Liver (tissue), 9 donors: ENCODE measurements around the gene KRTAP1-3. TPM values are rescaled to one million over a fixed set of nuclear protein-coding genes. Genes with fewer than 3 reads are reported as not detected.

Experiments
- DNase-seq: peaks from one replicate; pipeline ENCODE4 v3.0.0-alpha.2; 2017; ENCODE audit warnings: low spot score
- H3K27ac ChIP-seq, 2 donors: one replicate each; pipeline ENCODE4 v1.7.0; 2013; ENCODE audit warnings: inconsistent platforms in 2 of 2, low read length in 2 of 2, control low read depth in 1 of 2, low read depth in 1 of 2, mild to moderate bottlenecking in 1 of 2
- H3K27me3 ChIP-seq, 4 donors: one replicate each; pipeline versions ENCODE4 v1.6.1 to v1.7.0; 2013; ENCODE audit warnings: low read length in 3 of 4, inconsistent platforms in 1 of 4, mild to moderate bottlenecking in 1 of 4, moderate library complexity in 1 of 4; ENCODE audit not compliant: control insufficient read depth in 4 of 4, insufficient read depth in 4 of 4
- H3K36me3 ChIP-seq, 4 donors: one replicate each; pipeline versions ENCODE4 v1.6.1 to v1.7.0; 2013; ENCODE audit warnings: low read length in 3 of 4, mild to moderate bottlenecking in 3 of 4, low read depth in 1 of 4, moderate library complexity in 1 of 4; ENCODE audit not compliant: control insufficient read depth in 4 of 4, insufficient read depth in 3 of 4
- H3K4me1 ChIP-seq, 4 donors: one replicate each; pipeline versions ENCODE4 v1.6.1 to v1.7.0; 2013; ENCODE audit warnings: low read length in 3 of 4, mild to moderate bottlenecking in 3 of 4, moderate library complexity in 1 of 4; ENCODE audit not compliant: control insufficient read depth in 4 of 4, insufficient read depth in 4 of 4
- H3K4me3 ChIP-seq, 3 donors: one replicate each; pipeline versions ENCODE4 v1.6.1 to v1.7.0; 2013; ENCODE audit warnings: low read length in 3 of 3, control low read depth in 1 of 3, low read depth in 1 of 3, mild to moderate bottlenecking in 1 of 3
- H3K9ac ChIP-seq, 2 donors: one replicate each; pipeline ENCODE4 v1.7.0; 2013; ENCODE audit warnings: low read length in 2 of 2, mild to moderate bottlenecking in 2 of 2, moderate library complexity in 2 of 2, control low read depth in 1 of 2, low read depth in 1 of 2
- H3K9me3 ChIP-seq, 4 donors: one replicate each; pipeline versions ENCODE4 v1.6.1 to v1.7.0; 2013; ENCODE audit warnings: low read length in 3 of 4; ENCODE audit not compliant: control insufficient read depth in 4 of 4
- EGR1 ChIP-seq, 2 donors: IDR thresholded peaks; 2 replicates each; pipeline ENCODE4 v1.6.1; 2016 to 2018; ENCODE audit warnings: antibody characterized with exemption in 2 of 2, low read depth in 2 of 2
- FOXA1 ChIP-seq: IDR thresholded peaks from 2 replicates; pipeline ENCODE4 v1.6.1; 2016; ENCODE audit warnings: antibody characterized with exemption
- FOXA2 ChIP-seq: IDR thresholded peaks from 2 replicates; pipeline ENCODE4 v1.6.1; 2016; ENCODE audit warnings: antibody characterized with exemption
- GABPA ChIP-seq, 2 donors: IDR thresholded peaks in 1 of 2; conservative IDR thresholded peaks in 1 of 2; 2 replicates each; pipeline ENCODE4 v1.6.1; 2016; ENCODE audit warnings: antibody characterized with exemption in 2 of 2, mild to moderate bottlenecking in 1 of 2, moderate library complexity in 1 of 2
- HNF4A ChIP-seq, 2 donors: conservative IDR thresholded peaks; 2 replicates each; pipeline ENCODE4 v1.6.1; 2016; ENCODE audit warnings: antibody characterized with exemption in 2 of 2, mild to moderate bottlenecking in 2 of 2
- HNF4G ChIP-seq: IDR thresholded peaks from 2 replicates; pipeline ENCODE4 v1.6.1; 2016; ENCODE audit warnings: antibody characterized with exemption
- JUND ChIP-seq, 2 donors: IDR thresholded peaks; 2 replicates each; pipeline ENCODE4 v1.6.1; 2016; ENCODE audit warnings: antibody characterized with exemption in 2 of 2
- NR2F2 ChIP-seq: IDR thresholded peaks from 2 replicates; pipeline ENCODE4 v1.6.1; 2016; ENCODE audit warnings: antibody characterized with exemption
- RAD21 ChIP-seq, 2 donors: IDR thresholded peaks; 2 replicates each; pipeline ENCODE4 v1.6.1; 2016; ENCODE audit warnings: antibody characterized with exemption in 2 of 2, mild to moderate bottlenecking in 2 of 2
- RXRA ChIP-seq, 2 donors: IDR thresholded peaks; 2 replicates each; pipeline ENCODE4 v1.6.1; 2017 to 2018; ENCODE audit warnings: antibody characterized with exemption in 2 of 2, mild to moderate bottlenecking in 1 of 2
- SP1 ChIP-seq: IDR thresholded peaks from 2 replicates; pipeline ENCODE4 v1.6.1; 2018; ENCODE audit warnings: antibody characterized with exemption, mild to moderate bottlenecking
- TAF1 ChIP-seq: conservative IDR thresholded peaks from 2 replicates; pipeline ENCODE4 v1.6.1; 2016; ENCODE audit warnings: antibody characterized with exemption, mild to moderate bottlenecking
- YY1 ChIP-seq: IDR thresholded peaks from 2 replicates; pipeline ENCODE4 v1.6.1; 2016; ENCODE audit warnings: antibody characterized with exemption, mild to moderate bottlenecking
- WGBS: extraction: QIAGEN DNeasy Blood & Tissue Kit; methylation state at CpG from one replicate; pipeline ENCODE4 v1.1.7; 2013; 5-methylcytosine and 5-hydroxymethylcytosine counted together
- polyA plus RNA-seq, 2 donors: library from polyadenylated mRNA; stranded (reverse) in 1 of 2; unstranded in 1 of 2; fragments of 200-250 nt in 1 of 2; fragments of >200 nt in 1 of 2; fragmentation: Nextera tagmentation in 1 of 2; extraction: Ambion mirVana in 1 of 2; gene quantifications; one replicate each; pipeline versions ENCODE4 v1.2.1 to v1.2.3, GENCODE V29; 2013 to 2015
- total RNA-seq, 2 donors: library from RNA; depleted of rRNA; stranded (reverse); fragments of >200 nt; gene quantifications; one replicate each; pipeline ENCODE4 v1.2.3, GENCODE V29; 2014
- TF ChIP-seq, protein P1 (sequence below): IDR thresholded peaks from 2 replicates; pipeline ENCODE4 v1.6.1; 2016; ENCODE audit warnings: antibody characterized with exemption
- TF ChIP-seq, protein P2 (sequence below): IDR thresholded peaks from 2 replicates; pipeline ENCODE4 v1.6.1; 2016; ENCODE audit warnings: antibody characterized with exemption
- TF ChIP-seq, protein P3 (sequence below): IDR thresholded peaks from 2 replicates; pipeline ENCODE4 v1.6.1; 2016; ENCODE audit warnings: antibody characterized with exemption, mild to moderate bottlenecking
- TF ChIP-seq, protein P4 (sequence below): IDR thresholded peaks from 2 replicates; pipeline ENCODE4 v1.6.1; 2016; ENCODE audit warnings: antibody characterized with exemption
- TF ChIP-seq, protein P5 (sequence below): fragments of 150-350 bp; IDR thresholded peaks from 2 replicates; pipeline ENCODE4 v1.5.1; 2017; ENCODE audit warnings: improper control_type of control experiment, low read depth, low read length; ENCODE audit not compliant: missing input control
- donor health status: healthy.
- donor health status: healthy.
- donor health status: healthy.
- donor health status: healthy.
- donor health status: healthy.

The KRTAP1-3 gene
- total and polyA plus RNA-seq, 4 donors: not detected

DNA sequence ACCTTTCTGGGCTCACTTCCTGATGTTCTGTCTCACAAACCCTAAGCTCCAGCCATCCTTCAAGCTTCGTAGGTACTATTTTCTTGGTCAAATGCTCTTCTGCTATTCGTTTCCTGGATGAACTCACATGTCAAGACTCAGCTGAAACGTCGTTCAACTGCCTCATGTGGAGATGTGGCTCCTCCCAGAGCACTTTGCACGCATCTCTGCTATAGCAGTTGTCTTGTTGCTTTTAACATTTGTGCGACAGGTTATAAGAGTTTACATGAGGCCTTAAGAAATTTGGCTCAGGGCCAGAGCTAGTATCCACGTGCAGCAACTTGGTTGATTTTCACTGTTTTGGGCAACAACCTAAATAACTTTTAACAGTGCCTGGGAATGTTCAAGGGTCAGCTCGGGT, 47.8 kb downstream of the KRTAP1-3 start (continued):
- TF ChIP-seq, protein P1, sequence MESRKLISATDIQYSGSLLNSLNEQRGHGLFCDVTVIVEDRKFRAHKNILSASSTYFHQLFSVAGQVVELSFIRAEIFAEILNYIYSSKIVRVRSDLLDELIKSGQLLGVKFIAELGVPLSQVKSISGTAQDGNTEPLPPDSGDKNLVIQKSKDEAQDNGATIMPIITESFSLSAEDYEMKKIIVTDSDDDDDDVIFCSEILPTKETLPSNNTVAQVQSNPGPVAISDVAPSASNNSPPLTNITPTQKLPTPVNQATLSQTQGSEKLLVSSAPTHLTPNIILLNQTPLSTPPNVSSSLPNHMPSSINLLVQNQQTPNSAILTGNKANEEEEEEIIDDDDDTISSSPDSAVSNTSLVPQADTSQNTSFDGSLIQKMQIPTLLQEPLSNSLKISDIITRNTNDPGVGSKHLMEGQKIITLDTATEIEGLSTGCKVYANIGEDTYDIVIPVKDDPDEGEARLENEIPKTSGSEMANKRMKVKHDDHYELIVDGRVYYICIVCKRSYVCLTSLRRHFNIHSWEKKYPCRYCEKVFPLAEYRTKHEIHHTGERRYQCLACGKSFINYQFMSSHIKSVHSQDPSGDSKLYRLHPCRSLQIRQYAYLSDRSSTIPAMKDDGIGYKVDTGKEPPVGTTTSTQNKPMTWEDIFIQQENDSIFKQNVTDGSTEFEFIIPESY: no peak
- TF ChIP-seq JUND (IDR thresholded peaks at IDR 0.05) (no peak), HNF4A (conservative IDR thresholded peaks at IDR 0.05) (no peak), SP1 (no peak), RAD21 (IDR thresholded peaks at IDR 0.05) (no peak), HNF4G (no peak), TAF1 (no peak), RXRA (IDR thresholded peaks at IDR 0.05) (no peak), GABPA (IDR thresholded peaks at IDR 0.05 in 1 of 2, conservative IDR thresholded peaks at IDR 0.05 in 1 of 2) (no peak)
- TF ChIP-seq, protein P2, sequence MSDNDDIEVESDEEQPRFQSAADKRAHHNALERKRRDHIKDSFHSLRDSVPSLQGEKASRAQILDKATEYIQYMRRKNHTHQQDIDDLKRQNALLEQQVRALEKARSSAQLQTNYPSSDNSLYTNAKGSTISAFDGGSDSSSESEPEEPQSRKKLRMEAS: no peak

DNA sequence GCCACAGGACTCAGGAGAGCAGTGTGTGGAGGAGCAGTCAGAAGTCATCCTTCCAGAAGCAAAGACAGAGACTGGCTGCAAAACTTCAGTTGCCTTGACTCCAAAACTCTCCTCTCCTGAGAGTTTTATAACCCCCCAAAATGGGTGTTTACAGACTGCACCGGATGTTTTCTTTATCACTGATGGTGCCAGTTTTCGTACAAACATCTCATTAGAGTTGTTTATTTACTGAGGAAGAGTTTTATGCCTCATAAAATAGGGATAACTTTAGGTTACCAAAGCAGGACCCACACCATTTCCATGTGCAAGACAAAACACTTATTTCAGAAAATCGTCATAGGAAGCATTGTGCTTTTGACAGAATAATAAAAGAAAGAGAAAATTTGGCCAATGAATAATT, 50.4 kb downstream of the KRTAP1-3 start, which contains the start of gene KRT40:
KRT40 (minus strand) TSS at position 101 of the 400 bp plus-strand sequence; CDS start at position 48, 53 bp downstream.
- Histone ChIP-seq H3K9ac (no peak within 1 kb of the TSS), H3K9me3 (no peaks in the 10 kb centered on the region), H3K4me1 (no peaks in the 10 kb centered on the region), H3K36me3 (no peaks in the 10 kb centered on the region), H3K27me3 (peaks cover 0 to 2% (median 0%) of the 10 kb centered on the region in 4 donors), H3K4me3 (no peak within 1 kb of the TSS), H3K27ac (no peak within 1 kb of the TSS)
- TF ChIP-seq, protein P3, sequence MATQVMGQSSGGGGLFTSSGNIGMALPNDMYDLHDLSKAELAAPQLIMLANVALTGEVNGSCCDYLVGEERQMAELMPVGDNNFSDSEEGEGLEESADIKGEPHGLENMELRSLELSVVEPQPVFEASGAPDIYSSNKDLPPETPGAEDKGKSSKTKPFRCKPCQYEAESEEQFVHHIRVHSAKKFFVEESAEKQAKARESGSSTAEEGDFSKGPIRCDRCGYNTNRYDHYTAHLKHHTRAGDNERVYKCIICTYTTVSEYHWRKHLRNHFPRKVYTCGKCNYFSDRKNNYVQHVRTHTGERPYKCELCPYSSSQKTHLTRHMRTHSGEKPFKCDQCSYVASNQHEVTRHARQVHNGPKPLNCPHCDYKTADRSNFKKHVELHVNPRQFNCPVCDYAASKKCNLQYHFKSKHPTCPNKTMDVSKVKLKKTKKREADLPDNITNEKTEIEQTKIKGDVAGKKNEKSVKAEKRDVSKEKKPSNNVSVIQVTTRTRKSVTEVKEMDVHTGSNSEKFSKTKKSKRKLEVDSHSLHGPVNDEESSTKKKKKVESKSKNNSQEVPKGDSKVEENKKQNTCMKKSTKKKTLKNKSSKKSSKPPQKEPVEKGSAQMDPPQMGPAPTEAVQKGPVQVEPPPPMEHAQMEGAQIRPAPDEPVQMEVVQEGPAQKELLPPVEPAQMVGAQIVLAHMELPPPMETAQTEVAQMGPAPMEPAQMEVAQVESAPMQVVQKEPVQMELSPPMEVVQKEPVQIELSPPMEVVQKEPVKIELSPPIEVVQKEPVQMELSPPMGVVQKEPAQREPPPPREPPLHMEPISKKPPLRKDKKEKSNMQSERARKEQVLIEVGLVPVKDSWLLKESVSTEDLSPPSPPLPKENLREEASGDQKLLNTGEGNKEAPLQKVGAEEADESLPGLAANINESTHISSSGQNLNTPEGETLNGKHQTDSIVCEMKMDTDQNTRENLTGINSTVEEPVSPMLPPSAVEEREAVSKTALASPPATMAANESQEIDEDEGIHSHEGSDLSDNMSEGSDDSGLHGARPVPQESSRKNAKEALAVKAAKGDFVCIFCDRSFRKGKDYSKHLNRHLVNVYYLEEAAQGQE: no peak
- TF ChIP-seq FOXA2 (no peak), RAD21 (IDR thresholded peaks at IDR 0.05) (no peak), RXRA (IDR thresholded peaks at IDR 0.05) (no peak), HNF4G (no peak), EGR1 (IDR thresholded peaks at IDR 0.05; ENCODE audit: low read depth in 2 of 2) (no peak), NR2F2 (no peak), SP1 (no peak), FOXA1 (no peak), HNF4A (conservative IDR thresholded peaks at IDR 0.05) (no peak), YY1 (no peak), JUND (IDR thresholded peaks at IDR 0.05) (no peak), GABPA (IDR thresholded peaks at IDR 0.05 in 1 of 2, conservative IDR thresholded peaks at IDR 0.05 in 1 of 2) (no peak), TAF1 (no peak)
- TF ChIP-seq, protein P4, sequence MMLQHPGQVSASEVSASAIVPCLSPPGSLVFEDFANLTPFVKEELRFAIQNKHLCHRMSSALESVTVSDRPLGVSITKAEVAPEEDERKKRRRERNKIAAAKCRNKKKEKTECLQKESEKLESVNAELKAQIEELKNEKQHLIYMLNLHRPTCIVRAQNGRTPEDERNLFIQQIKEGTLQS: no peak
- TF ChIP-seq, protein P1: no peak
- TF ChIP-seq, protein P5, sequence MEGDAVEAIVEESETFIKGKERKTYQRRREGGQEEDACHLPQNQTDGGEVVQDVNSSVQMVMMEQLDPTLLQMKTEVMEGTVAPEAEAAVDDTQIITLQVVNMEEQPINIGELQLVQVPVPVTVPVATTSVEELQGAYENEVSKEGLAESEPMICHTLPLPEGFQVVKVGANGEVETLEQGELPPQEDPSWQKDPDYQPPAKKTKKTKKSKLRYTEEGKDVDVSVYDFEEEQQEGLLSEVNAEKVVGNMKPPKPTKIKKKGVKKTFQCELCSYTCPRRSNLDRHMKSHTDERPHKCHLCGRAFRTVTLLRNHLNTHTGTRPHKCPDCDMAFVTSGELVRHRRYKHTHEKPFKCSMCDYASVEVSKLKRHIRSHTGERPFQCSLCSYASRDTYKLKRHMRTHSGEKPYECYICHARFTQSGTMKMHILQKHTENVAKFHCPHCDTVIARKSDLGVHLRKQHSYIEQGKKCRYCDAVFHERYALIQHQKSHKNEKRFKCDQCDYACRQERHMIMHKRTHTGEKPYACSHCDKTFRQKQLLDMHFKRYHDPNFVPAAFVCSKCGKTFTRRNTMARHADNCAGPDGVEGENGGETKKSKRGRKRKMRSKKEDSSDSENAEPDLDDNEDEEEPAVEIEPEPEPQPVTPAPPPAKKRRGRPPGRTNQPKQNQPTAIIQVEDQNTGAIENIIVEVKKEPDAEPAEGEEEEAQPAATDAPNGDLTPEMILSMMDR: no peak
- WGBS: 47% methylated on average over 3 of the region's 3 CpGs
- no peak for DNase-seq
